DMS153 (cell line): ENCODE data around the gene GPBAR1.
A peak's percentile ranks its signal among the peaks of the same experiment; 100 is the strongest.

Experiments
- DNase-seq: peaks from one replicate; lab custom pipeline; 2025; lab: John Stamatoyannopoulos, UW

The GPBAR1 gene

GRCh38 chr2:218260742-218261422 lies at the start of gene GPBAR1:
TSS of gene GPBAR1 (plus strand) at chr2:218261015. CDS start at chr2:218262725, 1,710 bp downstream.
- peak; percentile 7 for DNase-seq

GRCh38 chr2:218214116-218214515 lies 46.7 kb upstream of the GPBAR1 start:
- no peak for DNase-seq

- DNase-seq: no peak
Measured at GRCh38 chr2:218216336-218216673, 44.5 kb upstream of the GPBAR1 start.

- peak; percentile 85 for DNase-seq
Measured at GRCh38 chr2:218216674-218217359, 44.0 kb upstream of the GPBAR1 start, which contains the start of gene ARPC2. TSS of gene ARPC2 (plus strand) at chr2:218217189. CDS start at chr2:218217471, 282 bp downstream.

DNA sequence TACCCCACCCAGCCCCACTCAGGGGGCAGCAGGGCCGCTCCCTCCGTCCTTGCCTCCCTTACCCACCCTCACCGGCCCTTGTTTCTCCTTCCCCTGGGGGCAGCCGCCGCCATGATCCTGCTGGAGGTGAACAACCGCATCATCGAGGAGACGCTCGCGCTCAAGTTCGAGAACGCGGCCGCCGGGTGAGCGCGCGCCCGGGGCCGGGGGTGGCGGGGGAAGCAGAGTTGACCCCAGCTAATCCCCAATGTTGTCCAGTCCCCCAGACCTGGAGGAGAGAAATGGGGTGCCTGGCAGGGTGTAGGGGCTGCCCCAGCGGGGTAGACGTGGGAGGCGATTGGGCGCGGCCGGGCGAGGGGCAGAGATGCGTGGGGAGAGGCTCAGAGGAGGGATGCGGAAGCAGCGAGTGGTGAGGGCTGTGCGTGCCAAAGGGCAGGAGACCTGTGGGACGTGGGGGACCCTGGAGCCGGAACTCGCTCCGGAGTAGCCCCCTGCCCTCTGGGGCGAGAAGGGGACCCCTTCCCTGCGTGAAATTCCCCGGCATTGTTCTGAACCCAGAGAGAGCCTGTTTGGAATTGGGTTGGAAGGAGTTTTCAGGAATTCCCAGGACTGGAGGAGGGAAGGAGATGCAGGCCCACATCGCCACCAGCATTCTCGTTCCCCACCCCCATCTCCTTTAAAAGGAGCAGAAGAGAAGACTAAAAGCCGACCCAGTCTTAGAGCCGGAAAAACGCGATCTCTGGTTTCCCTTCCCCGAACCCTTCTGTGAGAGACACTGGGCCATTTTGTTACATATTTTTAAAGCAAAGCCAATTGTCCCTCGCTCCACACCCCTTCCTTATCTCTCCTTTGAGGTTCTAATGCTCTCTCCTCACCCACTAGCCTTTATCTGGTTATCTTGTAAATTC lies 43.2 kb upstream of the GPBAR1 start:
- DNase-seq: no peak

- DNase-seq: no peak
Measured at GRCh38 chr2:218218268-218219185, 42.3 kb upstream of the GPBAR1 start.

GRCh38 chr2:218219934-218220333 lies 40.9 kb upstream of the GPBAR1 start:
- no peak for DNase-seq

- no peak for DNase-seq
Measured at GRCh38 chr2:218221000-218221399, 39.8 kb upstream of the GPBAR1 start.

GRCh38 chr2:218223046-218223445 lies 37.8 kb upstream of the GPBAR1 start:
- no peak for DNase-seq

DNA sequence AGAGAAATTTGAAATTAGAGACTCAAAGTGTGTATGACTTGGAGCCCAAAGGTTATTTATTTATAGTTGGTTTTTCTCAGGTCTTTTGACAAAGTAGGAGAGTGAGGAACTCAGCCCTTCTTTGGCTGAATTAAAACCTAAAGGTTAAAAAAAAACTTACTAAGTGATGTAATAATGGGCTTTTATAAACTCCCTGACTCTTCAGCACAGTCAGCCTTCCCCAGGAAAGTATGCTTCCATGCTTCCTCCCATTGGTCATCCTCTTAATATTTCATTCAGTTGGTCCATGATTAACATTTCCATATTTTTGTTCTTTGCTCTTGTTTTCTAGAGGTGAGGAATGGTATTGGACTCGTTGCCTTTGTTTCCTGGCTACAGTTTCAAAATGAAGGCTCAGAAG lies 36.6 kb upstream of the GPBAR1 start:
- DNase-seq: no peak

DNA sequence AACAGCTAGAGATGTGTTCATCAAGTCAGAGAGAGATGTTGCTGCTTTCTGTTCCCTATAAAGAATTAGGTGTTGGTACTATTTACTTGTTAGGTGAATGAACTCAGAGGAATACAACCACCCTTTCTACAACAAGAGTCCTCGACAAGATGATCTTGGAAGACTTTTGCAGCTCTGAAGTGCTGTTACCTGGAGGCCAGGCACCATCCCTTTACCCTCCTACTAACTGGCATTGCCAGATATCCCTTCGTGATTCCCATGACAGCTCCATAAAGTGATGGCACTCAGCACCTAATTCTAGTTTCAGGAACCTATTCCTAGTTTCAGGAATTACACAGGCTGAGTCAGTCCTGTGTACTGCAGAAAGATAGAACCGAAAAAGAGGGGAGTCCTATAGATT lies 33.9 kb upstream of the GPBAR1 start:
- no peak for DNase-seq

- no peak for DNase-seq
Measured at GRCh38 chr2:218228366-218229090, 32.3 kb upstream of the GPBAR1 start.

DNA sequence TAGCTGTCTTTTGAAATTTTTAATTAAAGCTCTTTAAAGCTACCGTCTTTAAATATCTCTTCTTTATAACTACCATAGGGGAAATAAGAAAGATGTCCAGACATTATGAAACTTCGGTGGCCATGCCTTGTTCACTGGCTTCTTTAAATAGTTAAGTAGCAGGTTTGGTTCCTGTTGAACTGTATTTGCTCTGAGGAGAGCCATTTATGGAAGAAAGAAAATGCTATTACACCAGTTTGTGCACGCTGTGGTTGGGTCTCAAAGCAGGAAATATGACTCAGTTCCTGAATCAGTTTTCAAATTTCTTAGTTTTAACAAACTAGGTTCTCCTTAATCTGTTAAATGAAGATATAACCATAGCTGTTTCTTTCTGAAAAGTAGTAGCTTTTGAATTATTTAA lies 31.6 kb upstream of the GPBAR1 start:
- no peak for DNase-seq

DNA sequence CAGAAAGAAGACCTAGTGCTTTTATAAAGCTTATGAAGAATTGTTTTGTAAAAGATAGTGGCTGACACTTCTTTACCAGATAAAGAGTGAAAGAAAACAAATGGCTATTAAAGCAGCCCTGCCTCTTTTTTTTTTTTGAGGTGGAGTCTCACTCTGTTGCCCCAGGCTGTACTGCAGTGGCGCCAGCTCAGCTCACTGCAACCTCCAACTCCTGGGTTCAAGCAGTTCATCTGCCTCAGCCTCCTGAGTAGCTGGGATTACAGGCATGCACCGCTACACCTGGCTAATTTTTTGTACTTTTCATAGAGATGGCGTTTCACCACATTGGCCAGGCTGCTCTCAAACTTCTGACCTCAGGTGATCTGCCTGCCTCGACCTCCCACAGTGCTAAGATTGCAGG lies 31.0 kb upstream of the GPBAR1 start:
- no peak for DNase-seq

DNA sequence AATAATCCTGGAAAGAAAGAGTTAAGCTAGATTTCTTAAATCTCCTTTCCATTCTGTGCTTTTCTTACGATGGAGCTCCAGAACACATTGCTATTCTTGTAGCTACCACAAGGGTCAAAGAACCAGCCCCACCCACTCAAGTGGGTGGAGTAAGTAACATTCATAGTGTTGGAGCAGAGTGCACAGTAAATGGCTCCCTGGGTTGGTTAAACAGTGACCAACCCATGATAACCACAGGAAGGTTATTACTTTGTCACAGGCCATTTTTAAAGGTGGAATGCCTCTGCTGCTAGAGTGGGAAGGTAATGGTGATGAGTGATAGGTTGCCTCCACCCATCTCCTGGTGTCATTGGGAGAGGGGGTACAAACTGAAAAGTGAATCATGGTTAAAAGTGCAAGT lies 29.9 kb upstream of the GPBAR1 start:
- no peak for DNase-seq

DNA sequence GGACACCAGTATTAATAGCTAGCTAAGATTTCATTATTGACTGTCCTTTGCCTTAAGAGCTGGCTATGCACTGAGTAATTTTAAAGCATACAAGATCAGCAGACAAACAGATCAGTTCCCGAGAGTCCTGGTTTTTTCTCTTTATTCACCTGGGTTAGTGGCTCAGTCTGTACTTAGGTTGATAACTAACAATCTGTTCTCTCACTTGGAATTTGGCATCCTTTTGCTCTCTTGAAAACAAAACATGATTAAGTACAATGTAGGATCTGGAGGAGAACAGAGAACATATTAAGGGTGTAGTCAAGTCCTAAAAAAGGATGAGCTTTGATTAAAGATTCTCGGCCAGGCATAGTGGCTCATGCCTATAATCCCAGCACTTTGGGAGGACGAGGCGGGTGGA lies 27.3 kb upstream of the GPBAR1 start:
- no peak for DNase-seq

GRCh38 chr2:218234521-218234920 lies 26.3 kb upstream of the GPBAR1 start:
- no peak for DNase-seq

DNA sequence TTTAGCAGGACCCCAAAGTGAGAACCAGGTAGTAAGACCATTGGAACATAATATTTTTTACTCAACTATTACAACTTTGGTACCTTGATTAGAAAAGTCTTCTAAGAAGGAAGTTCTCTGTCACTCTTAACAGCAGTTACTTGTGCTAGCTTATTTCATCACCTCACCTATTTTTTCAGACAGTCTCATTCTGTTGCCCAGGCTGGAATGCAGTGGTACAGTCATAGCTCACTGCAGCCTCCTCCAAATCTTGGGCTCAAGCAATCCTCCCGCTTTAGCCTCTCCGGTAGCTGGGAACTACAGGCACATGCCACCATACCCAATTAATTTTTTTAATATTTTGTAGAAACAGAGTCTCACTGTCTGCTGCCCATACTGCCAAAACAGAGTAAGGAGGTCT lies 25.8 kb upstream of the GPBAR1 start:
- no peak for DNase-seq

DNA sequence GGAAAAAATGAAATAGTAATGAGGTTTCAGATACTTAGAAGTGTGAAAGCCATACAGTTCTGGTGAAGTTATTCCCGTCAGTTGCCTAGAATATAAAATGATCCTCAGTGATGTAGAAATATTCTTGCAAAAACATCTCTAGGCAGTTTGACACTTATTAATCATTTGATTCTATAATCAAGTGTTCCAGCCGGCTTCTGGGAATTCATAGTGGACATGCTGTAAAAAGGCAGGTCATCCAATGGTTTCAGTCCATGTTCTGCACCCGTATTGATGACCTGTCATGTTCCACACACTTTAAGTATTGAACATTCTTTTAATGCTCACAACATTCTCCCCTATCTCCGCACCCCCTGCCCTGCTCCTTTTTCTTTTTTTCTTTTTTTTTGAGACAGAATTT lies 24.0 kb upstream of the GPBAR1 start:
- no peak for DNase-seq

GRCh38 chr2:218238887-218239286 lies 21.9 kb upstream of the GPBAR1 start:
- no peak for DNase-seq

GRCh38 chr2:218244204-218244603 lies 16.6 kb upstream of the GPBAR1 start:
- DNase-seq: no peak
